OCI-LY7 (cell line): ENCODE data around the gene CREB3L1.

Experiments used
- CTCF ChIP-seq: fragments of 200-600 bp; sonication (generic); conservative IDR thresholded peaks from 2 replicates; pipeline ENCODE4 v1.5.1; 2014; ENCODE audit warnings: mild to moderate bottlenecking, antibody characterized with exemption, low read length, moderate library complexity, mixed read lengths
- EZH2phosphoT487 ChIP-seq: fragments of 200-600 bp; sonication (generic); IDR thresholded peaks from 2 replicates; pipeline ENCODE4 v1.6.1; 2018; ENCODE audit warnings: low read depth, borderline replicate concordance, mild to moderate bottlenecking, mixed run types, antibody characterized with exemption, low read length, moderate library complexity, mixed read lengths

- no peak for TF ChIP-seq CTCF
- TF ChIP-seq EZH2phosphoT487, result no peak
Measured at GRCh38 chr11:46248289-46249102, 29.0 kb upstream of the CREB3L1 start.
